ENCODE measurements around the gene CES5A. TPM values are rescaled to one million over a fixed set of nuclear protein-coding genes. Genes with fewer than 3 reads are reported as not detected.

CES5A gene
- total RNA-seq, 4 donors from 2014 or later = not detected

DNA sequence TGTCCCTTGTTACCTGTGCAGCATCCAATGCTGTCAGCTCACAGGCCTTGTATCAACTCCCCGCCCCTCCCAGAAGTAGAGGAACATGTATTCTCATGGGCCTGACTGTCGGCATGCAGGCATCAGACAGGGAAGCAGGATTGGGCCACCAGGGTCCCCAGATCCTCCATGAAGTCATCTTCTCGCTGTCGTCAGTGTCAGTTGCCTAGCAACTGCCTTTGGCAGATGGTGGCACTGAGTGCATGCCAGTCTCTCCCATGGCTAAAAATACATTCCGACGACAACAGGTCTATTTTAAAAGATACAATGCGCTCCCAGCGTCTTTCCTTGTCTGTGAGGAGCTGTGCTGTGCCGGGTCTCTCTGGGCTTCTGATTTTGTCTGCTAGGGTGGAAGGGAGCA, 36.8 kb upstream of the CES5A start:
- no peak for ATAC-seq (ENCODE audit: low FRiP score)
- TF ChIP-seq, protein P1, sequence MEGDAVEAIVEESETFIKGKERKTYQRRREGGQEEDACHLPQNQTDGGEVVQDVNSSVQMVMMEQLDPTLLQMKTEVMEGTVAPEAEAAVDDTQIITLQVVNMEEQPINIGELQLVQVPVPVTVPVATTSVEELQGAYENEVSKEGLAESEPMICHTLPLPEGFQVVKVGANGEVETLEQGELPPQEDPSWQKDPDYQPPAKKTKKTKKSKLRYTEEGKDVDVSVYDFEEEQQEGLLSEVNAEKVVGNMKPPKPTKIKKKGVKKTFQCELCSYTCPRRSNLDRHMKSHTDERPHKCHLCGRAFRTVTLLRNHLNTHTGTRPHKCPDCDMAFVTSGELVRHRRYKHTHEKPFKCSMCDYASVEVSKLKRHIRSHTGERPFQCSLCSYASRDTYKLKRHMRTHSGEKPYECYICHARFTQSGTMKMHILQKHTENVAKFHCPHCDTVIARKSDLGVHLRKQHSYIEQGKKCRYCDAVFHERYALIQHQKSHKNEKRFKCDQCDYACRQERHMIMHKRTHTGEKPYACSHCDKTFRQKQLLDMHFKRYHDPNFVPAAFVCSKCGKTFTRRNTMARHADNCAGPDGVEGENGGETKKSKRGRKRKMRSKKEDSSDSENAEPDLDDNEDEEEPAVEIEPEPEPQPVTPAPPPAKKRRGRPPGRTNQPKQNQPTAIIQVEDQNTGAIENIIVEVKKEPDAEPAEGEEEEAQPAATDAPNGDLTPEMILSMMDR (IDR thresholded peaks at IDR 0.05) = no peak
- DNase-seq (ENCODE audit: low spot score) = no peak

DNA sequence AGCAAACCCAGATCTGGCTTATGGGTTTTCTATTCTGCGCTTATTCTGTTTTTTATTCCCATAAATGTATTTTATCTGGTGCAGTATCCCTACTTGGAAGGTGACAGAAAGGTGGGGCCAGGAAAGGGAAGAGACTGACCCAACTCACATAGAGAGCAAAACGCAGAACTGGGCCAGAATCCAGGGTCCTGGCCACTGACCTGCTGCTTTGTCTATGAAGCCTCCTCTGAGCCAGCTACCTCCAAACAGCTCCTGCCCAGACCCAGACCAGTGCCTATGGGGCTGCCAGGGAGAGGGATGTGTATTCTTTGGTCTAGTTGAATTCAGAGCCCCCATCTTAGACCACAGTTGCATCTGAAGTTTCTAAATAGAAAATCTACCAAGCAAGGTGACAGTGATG, 36.4 kb upstream of the CES5A start:
- no peak for ATAC-seq (ENCODE audit: low FRiP score)
- DNase-seq (ENCODE audit: low spot score) = no peak
- TF ChIP-seq, protein P1 (IDR thresholded peaks at IDR 0.05) = no peak

DNA sequence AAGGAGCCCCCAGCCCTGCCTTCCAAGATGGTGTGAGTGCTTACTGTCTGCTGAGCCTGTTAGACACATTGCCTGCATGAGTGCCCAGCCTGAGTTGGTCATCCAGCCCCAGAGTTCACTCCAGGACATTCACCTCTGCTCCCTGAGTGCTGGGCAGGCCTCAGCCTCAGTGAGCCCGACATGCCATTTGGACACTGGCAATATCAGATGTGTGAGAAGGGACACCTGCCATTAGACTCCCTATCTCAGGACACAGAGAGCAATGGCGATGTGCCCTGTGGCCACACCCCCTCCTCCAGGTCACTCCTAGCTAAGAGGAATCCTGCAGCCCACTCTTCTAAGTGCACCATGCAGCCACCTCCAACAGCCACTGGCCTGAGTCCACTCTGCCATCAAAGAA, 34.7 kb upstream of the CES5A start:
- ATAC-seq (ENCODE audit: low FRiP score) (no peak), DNase-seq (ENCODE audit: low spot score) (no peak)
- TF ChIP-seq, protein P1 (IDR thresholded peaks at IDR 0.05) = no peak

DNA sequence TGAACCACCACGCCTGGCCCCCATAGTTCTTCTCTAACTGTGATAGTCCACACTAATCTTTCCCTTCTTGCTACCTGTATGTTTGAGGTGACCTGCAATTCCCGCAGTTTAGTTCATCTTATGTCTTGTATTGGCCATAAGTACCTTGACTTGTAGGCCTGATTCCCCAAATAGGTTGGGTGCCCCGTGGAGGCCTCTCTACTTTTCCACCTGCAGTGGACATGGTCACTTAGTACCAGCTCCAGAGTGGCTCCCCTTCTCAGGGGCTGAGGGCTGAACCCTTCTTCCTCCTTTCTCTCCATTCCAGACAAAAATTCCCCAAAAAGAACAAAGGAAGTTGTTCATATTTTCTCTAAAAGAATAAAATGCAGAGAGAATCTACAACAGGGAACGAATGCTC, 33.5 kb upstream of the CES5A start:
- ATAC-seq (ENCODE audit: low FRiP score) = no peak
- DNase-seq (ENCODE audit: low spot score) = no peak
- TF ChIP-seq, protein P1 (IDR thresholded peaks at IDR 0.05) = no peak

DNA sequence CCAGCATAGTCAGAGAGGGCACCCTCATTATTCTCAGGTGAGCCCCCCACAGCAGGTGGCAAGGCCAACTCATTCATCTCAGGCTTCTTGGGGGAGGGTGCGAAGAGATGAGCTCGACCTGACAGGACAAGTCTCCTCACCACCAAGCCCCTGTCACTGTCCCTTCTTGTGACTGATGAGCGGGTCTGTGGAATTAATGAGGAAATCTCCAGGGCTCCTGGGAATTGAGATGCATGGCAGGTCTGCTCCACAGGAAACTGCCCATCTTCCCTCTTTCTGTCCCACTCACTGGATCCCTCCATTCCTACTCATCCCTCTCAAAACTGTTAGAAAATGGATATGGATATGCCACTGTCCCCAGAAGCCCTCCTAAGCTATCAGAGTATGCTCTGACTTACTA, 32.5 kb upstream of the CES5A start:
- TF ChIP-seq, protein P1 (IDR thresholded peaks at IDR 0.05) = no peak
- no peak for DNase-seq (ENCODE audit: low spot score)
- ATAC-seq (ENCODE audit: low FRiP score) = no peak

DNA sequence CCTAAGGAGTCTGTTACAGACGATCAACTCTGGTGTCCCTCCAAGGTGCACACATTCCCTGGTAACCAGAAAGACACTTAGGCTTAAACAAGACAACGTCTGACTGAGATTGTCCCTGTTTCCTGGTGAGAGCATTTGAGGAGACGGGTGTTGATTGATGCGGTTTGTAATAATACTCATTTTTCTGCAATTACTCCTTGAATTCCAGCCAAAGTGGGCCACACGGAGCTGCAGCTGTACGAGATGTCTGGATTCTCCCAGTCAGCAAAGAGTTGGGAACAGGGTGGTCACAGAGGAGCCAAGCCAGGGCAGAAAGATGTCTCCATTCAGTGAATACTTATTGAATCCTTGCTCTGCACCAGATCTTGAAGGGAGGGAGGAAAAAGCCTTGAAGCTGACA, 30.9 kb upstream of the CES5A start:
- TF ChIP-seq, protein P1 (IDR thresholded peaks at IDR 0.05) = no peak
- ATAC-seq (ENCODE audit: low FRiP score) = no peak
- DNase-seq (ENCODE audit: low spot score) = no peak

DNA sequence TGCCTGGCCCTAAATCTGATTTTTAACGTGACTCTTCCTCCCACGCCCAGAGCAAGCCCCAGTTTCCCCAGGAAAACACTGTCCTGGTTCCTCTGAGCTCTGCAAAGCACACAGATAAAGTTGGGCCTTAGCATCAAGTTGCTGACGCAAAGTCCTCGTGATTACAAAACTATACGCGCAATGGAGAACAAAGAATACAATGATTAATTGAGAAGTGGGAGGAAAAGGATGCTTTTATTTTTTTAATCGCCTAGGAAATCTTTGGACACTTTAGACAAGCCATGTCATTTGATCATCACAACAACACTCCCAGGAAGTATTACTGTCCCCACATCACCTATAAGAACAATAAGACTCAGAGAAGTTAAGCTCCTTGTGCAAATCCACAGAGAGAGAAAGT, 30.5 kb upstream of the CES5A start:
- DNase-seq (ENCODE audit: low spot score) (no peak), ATAC-seq (ENCODE audit: low FRiP score) (no peak)
- TF ChIP-seq, protein P1 (IDR thresholded peaks at IDR 0.05) = no peak
